ENCODE measurements around the gene EPHA2.

The EPHA2 gene

GRCh38 chr1:16156848-16157495 lies 1.1 kb upstream of the EPHA2 start:
- no peak for DNase-seq (ENCODE audit: low spot score)
- TF ChIP-seq CTCF (IDR thresholded peaks at IDR 0.05; ENCODE audit: extremely low read depth, missing control alignments): no peak

GRCh38 chr1:16153999-16154673 lies 1.7 kb downstream of the EPHA2 start:
- no peak for TF ChIP-seq CTCF (IDR thresholded peaks at IDR 0.05; ENCODE audit: extremely low read depth, missing control alignments)
- no peak for DNase-seq (ENCODE audit: low spot score)

GRCh38 chr1:16153096-16153998 lies 2.5 kb downstream of the EPHA2 start:
- no peak for DNase-seq (ENCODE audit: low spot score)
- TF ChIP-seq CTCF (IDR thresholded peaks at IDR 0.05; ENCODE audit: extremely low read depth, missing control alignments): no peak

- TF ChIP-seq CTCF (IDR thresholded peaks at IDR 0.05; ENCODE audit: extremely low read depth, missing control alignments): no peak
- DNase-seq (ENCODE audit: low spot score): no peak
These were observed 3.3 kb downstream of the EPHA2 start for GRCh38 chr1:16152481-16153087.

- no peak for TF ChIP-seq CTCF (IDR thresholded peaks at IDR 0.05; ENCODE audit: extremely low read depth, missing control alignments)
- no peak for DNase-seq (ENCODE audit: low spot score)
These were observed 3.9 kb downstream of the EPHA2 start for GRCh38 chr1:16151995-16152384.

GRCh38 chr1:16151196-16151994 lies 4.5 kb downstream of the EPHA2 start:
- TF ChIP-seq CTCF (IDR thresholded peaks at IDR 0.05; ENCODE audit: extremely low read depth, missing control alignments): no peak
- no peak for DNase-seq (ENCODE audit: low spot score)

Data from GM20000 (cell line).